PC-9 (cell line): ENCODE results near the gene LDHAL6B. TPM values are rescaled to one million over a fixed set of nuclear protein-coding genes. Genes with fewer than 3 reads are reported as not detected.
A peak's percentile ranks its signal among the peaks of the same experiment; 100 is the strongest.

Source experiments
- BruUV-seq: library from RNA; stranded (reverse); fragments of 400-500 nt; replicated peaks from 2 replicates; lab custom pipeline; 2021; lab: Mats Ljungman, UMichigan
- CTCF ChIA-PET: fragments of 300-600 bp; sonication (Branson Sonifier 250); formaldehyde crosslinking; loops from one replicate; lab custom pipeline; 2022; ENCODE audit warnings: antibody characterized with exemption; lab: Charles Lee
- POLR2A ChIA-PET: fragments of 300-600 bp; sonication (Branson Sonifier 250); formaldehyde crosslinking; loops from one replicate; lab custom pipeline; 2022; ENCODE audit warnings: antibody characterized with exemption; ENCODE audit not compliant: unreplicated experiment; lab: Charles Lee
- DNase-seq, 2 experiments: peaks; one replicate each; pipeline versions ENCODE4 v3.0.0 to v3.0.0-alpha.2; 2015 to 2022; ENCODE audit warnings: mixed read lengths in 1 of 2
- H2AFZ ChIP-seq: fragments of 200-600 bp; sonication (generic); 2 replicates; pipeline ENCODE4 v1.8.1; 2017; ENCODE audit warnings: antibody characterized with exemption
- H3F3A ChIP-seq: fragments of 200-600 bp; sonication (generic); 2 replicates; pipeline ENCODE4 v1.8.1; 2017; ENCODE audit warnings: antibody characterized with exemption, mild to moderate bottlenecking, low read depth; ENCODE audit not compliant: insufficient read depth
- H3K27ac ChIP-seq: fragments of 200-600 bp; sonication (generic); 2 replicates; pipeline ENCODE4 v1.6.1; 2016; ENCODE audit warnings: mixed run types
- H3K27me3 ChIP-seq: fragments of 200-600 bp; sonication (generic); 2 replicates; pipeline ENCODE4 v1.6.1; 2016; ENCODE audit warnings: low read depth, mixed run types; ENCODE audit not compliant: insufficient read depth
- H3K36me3 ChIP-seq: fragments of 200-600 bp; sonication (generic); 2 replicates; pipeline ENCODE4 v1.6.1; 2016; ENCODE audit warnings: low read depth, mixed run types
- H3K4me1 ChIP-seq: fragments of 200-600 bp; sonication (generic); replicated peaks from 2 replicates; pipeline ENCODE4 v1.6.1; 2016; ENCODE audit warnings: mixed run types; ENCODE audit not compliant: insufficient read depth
- H3K4me2 ChIP-seq: fragments of 200-600 bp; sonication (generic); 2 replicates; pipeline ENCODE4 v1.6.1; 2017; ENCODE audit warnings: mixed run types
- H3K4me3 ChIP-seq: fragments of 200-600 bp; sonication (generic); 2 replicates; pipeline ENCODE4 v1.6.1; 2016; ENCODE audit warnings: mixed run types
- H3K79me2 ChIP-seq: fragments of 200-600 bp; sonication (generic); 2 replicates; pipeline ENCODE4 v1.6.1; 2017; ENCODE audit warnings: low read depth, mixed run types
- H3K9me2 ChIP-seq: fragments of 200-600 bp; sonication (generic); 2 replicates; pipeline ENCODE4 v1.8.1; 2017; ENCODE audit warnings: mild to moderate bottlenecking; ENCODE audit not compliant: insufficient read depth
- H3K9me3 ChIP-seq: fragments of 200-600 bp; sonication (generic); 2 replicates; pipeline ENCODE4 v1.8.1; 2016; ENCODE audit warnings: low read depth; ENCODE audit not compliant: insufficient read depth
- H4K20me1 ChIP-seq: fragments of 200-600 bp; sonication (generic); 2 replicates; pipeline ENCODE4 v1.8.1; 2017; ENCODE audit not compliant: insufficient read depth
- CTCF ChIP-seq: fragments of 200-600 bp; sonication (generic); conservative IDR thresholded peaks from 2 replicates; pipeline ENCODE4 v1.6.1; 2017; ENCODE audit warnings: mixed run types, antibody characterized with exemption, mild to moderate bottlenecking, moderate library complexity
- EZH2 ChIP-seq: fragments of 200-600 bp; sonication (generic); IDR thresholded peaks from 2 replicates; pipeline ENCODE4 v1.8.0; 2017; ENCODE audit warnings: antibody characterized with exemption, low read depth
- intact Hi-C: fragments of 100-400 bp; cut with micrococcal nuclease; formaldehyde crosslinking; loops from one replicate; pipeline ENCODE4 v1.10.0; 2022; ENCODE audit not compliant: unreplicated experiment
- total RNA-seq: library from RNA; stranded (reverse); gene quantifications from 2 replicates; pipeline ENCODE4 v1.2.3, GENCODE V29; 2021

LDHAL6B gene
- total RNA-seq, 1 experiment from 2014 or later, result not detected

GRCh38 chr15:59203657-59204056 lies 3.0 kb upstream of the LDHAL6B start:
- BruUV-seq, result no TSS peak
- H3K9me2 ChIP-seq, result no peaks in the 10 kb centered on the region
- no peak overlapping the region for H3K27ac ChIP-seq
- H2AFZ ChIP-seq, result no peak overlapping the region
- H3K4me1 ChIP-seq, result peaks cover 14% of the 10 kb centered on the region
- H3K36me3 ChIP-seq, result peaks cover 37% of the 10 kb centered on the region
- no peaks in the 10 kb centered on the region for H3K9me3 ChIP-seq
- peaks cover 6% of the 10 kb centered on the region for H3F3A ChIP-seq
- no peaks in the 10 kb centered on the region for H3K79me2 ChIP-seq
- H3K27me3 ChIP-seq, result no peaks in the 10 kb centered on the region
- ChIA-PET POLR2A (no interaction called here), CTCF (no interaction called here)
- H3K4me2 ChIP-seq, result no peak overlapping the region
- no peak for TF ChIP-seq CTCF
- no peak for TF ChIP-seq EZH2
- DNase-seq, result no peak
- intact Hi-C loops, result no loop called here
- H3K4me3 ChIP-seq, result no peak overlapping the region
- H4K20me1 ChIP-seq, result no peaks in the 10 kb centered on the region

GRCh38 chr15:59205839-59206622 lies 612 bp upstream of the LDHAL6B start:
- no peak overlapping the region for H2AFZ ChIP-seq
- no peak overlapping the region for H3K4me2 ChIP-seq
- 0 out of 2 replicates have a peak, but pooled peaks cover under 1% of the 10 kb centered on the region for H3K4me1 ChIP-seq
- BruUV-seq, result no TSS peak
- H4K20me1 ChIP-seq, result no peaks in the 10 kb centered on the region
- intact Hi-C loops, result no loop called here
- H3F3A ChIP-seq, result no peaks in the 10 kb centered on the region
- no peak overlapping the region for H3K4me3 ChIP-seq
- no peak overlapping the region for H3K27ac ChIP-seq
- H3K9me2 ChIP-seq, result no peaks in the 10 kb centered on the region
- no peaks in the 10 kb centered on the region for H3K27me3 ChIP-seq
- H3K79me2 ChIP-seq, result no peaks in the 10 kb centered on the region
- no peak for DNase-seq
- H3K36me3 ChIP-seq, result peaks cover 46% of the 10 kb centered on the region
- ChIA-PET CTCF (no interaction called here), POLR2A (no interaction called here)
- no peak for TF ChIP-seq CTCF
- no peak for TF ChIP-seq EZH2
- H3K9me3 ChIP-seq, result no peaks in the 10 kb centered on the region

GRCh38 chr15:59208613-59209249 lies 2.1 kb downstream of the LDHAL6B start:
- intact Hi-C loops, result no loop called here
- Histone ChIP-seq H3K27me3 (no peaks in the 10 kb centered on the region), H3K4me1 (no peaks in the 10 kb centered on the region), H3K9me3 (no peaks in the 10 kb centered on the region), H3K79me2 (no peaks in the 10 kb centered on the region), H3K4me2 (no peak overlapping the region), H3K9me2 (no peaks in the 10 kb centered on the region), H2AFZ (no peak overlapping the region), H3K4me3 (no peak overlapping the region), H4K20me1 (no peaks in the 10 kb centered on the region), H3F3A (no peaks in the 10 kb centered on the region), H3K36me3 (peaks cover 37% of the 10 kb centered on the region), H3K27ac (peak overlapping the region; percentile 0; the same call in 1 of the 2 replicates)
- no TSS peak for BruUV-seq
- TF ChIP-seq EZH2 (no peak), CTCF (no peak)
- ChIA-PET POLR2A (no interaction called here), CTCF (no interaction called here)
- DNase-seq, result peak in 1 of 2 experiments; percentile 50
